SK-N-SH (cell line): Measurements from ENCODE around the gene HOMER2. TPM values are rescaled to one million over a fixed set of nuclear protein-coding genes. Genes with fewer than 3 reads are reported as not detected.

Experiments
- CTCF ChIA-PET: fragments of 300-600, 350-600 bp; formaldehyde crosslinking; extraction: SDS; loops from one replicate; lab custom pipeline; 2021; lab: Yijun Ruan, JAX
- POLR2A ChIA-PET: fragments of 350-600 bp; sonication (Branson Sonifier 250); formaldehyde crosslinking; extraction: SDS; loops from one replicate; lab custom pipeline; 2020; ENCODE audit warnings: antibody characterized with exemption, inconsistent platforms; lab: Yijun Ruan, JAX
- DNase-seq: peaks from one replicate; pipeline ENCODE4 v3.0.0; 2012
- H2AFZ ChIP-seq: fragments of 200-600 bp; sonication (generic); 2 replicates; pipeline ENCODE4 v1.8.1; 2016; ENCODE audit warnings: antibody characterized with exemption, mild to moderate bottlenecking, low read depth
- H3F3A ChIP-seq: fragments of 200-600 bp; sonication (generic); replicated peaks from 2 replicates; pipeline ENCODE3; 2016; ENCODE audit warnings: antibody characterized with exemption, mild to moderate bottlenecking; ENCODE audit not compliant: insufficient read depth
- H3K27ac ChIP-seq, 2 experiments: fragments of 200-500 bp in 1 of 2; fragments of 200-600 bp in 1 of 2; sonication (Bioruptor generic) in 1 of 2; sonication (generic), shearing (Covaris generic) in 1 of 2; 2 replicates each; pipeline versions ENCODE4 v1.5.1 to v1.6.1; 2014 to 2016; ENCODE audit warnings: low read depth in 2 of 2, inconsistent platforms in 1 of 2, low read length in 1 of 2, mild to moderate bottlenecking in 1 of 2, mixed read lengths in 1 of 2
- H3K27me3 ChIP-seq: fragments of 200-600 bp; sonication (generic), shearing (Covaris generic); 2 replicates; pipeline ENCODE4 v1.6.1; 2016; ENCODE audit warnings: mixed run types; ENCODE audit not compliant: insufficient read depth
- H3K36me3 ChIP-seq, 2 experiments: fragments of 200-500 bp in 1 of 2; fragments of 200-600 bp in 1 of 2; sonication (Bioruptor generic) in 1 of 2; sonication (generic) in 1 of 2; replicated peaks in 1 of 2; 2 replicates each; pipeline versions ENCODE3 to v1.5.1; 2014 to 2016; ENCODE audit warnings: low read length in 1 of 2, mild to moderate bottlenecking in 1 of 2; ENCODE audit not compliant: insufficient read depth in 2 of 2, control insufficient read depth in 1 of 2
- H3K4me1 ChIP-seq, 2 experiments: fragments of 200-500 bp in 1 of 2; fragments of 200-600 bp in 1 of 2; sonication (Bioruptor generic) in 1 of 2; sonication (generic), shearing (Covaris generic) in 1 of 2; 2 replicates each; pipeline versions ENCODE4 v1.5.1 to v1.6.1; 2014 to 2016; ENCODE audit warnings: low read depth in 1 of 2, low read length in 1 of 2, mixed run types in 1 of 2; ENCODE audit not compliant: insufficient read depth in 2 of 2, control insufficient read depth in 1 of 2
- H3K4me2 ChIP-seq: fragments of 200-600 bp; sonication (generic), shearing (Covaris generic); 2 replicates; pipeline ENCODE4 v1.6.1; 2017; ENCODE audit warnings: mixed run types
- H3K4me3 ChIP-seq, 2 experiments: fragments of 200-500 bp in 1 of 2; fragments of 200-600 bp in 1 of 2; sonication (Bioruptor generic) in 1 of 2; sonication (generic), shearing (Covaris generic) in 1 of 2; 2 replicates each; pipeline versions ENCODE4 v1.5.1 to v1.8.1; 2014 to 2016; ENCODE audit warnings: low read depth in 2 of 2, inconsistent platforms in 1 of 2, low read length in 1 of 2, mild to moderate bottlenecking in 1 of 2, mixed read lengths in 1 of 2, moderate library complexity in 1 of 2
- H3K79me2 ChIP-seq: fragments of 200-600 bp; sonication (generic); 2 replicates; pipeline ENCODE4 v1.8.1; 2017; ENCODE audit warnings: mild to moderate bottlenecking; ENCODE audit not compliant: insufficient read depth
- H3K9ac ChIP-seq: fragments of 200-600 bp; sonication (generic); 2 replicates; pipeline ENCODE4 v1.6.1; 2017; ENCODE audit warnings: mixed run types
- H3K9me2 ChIP-seq: fragments of 200-600 bp; sonication (generic); 2 replicates; pipeline ENCODE4 v1.6.1; 2017; ENCODE audit warnings: mixed run types
- H3K9me3 ChIP-seq: fragments of 200-600 bp; sonication (generic); 2 replicates; pipeline ENCODE4 v1.6.1; 2017; ENCODE audit warnings: mixed run types, mild to moderate bottlenecking, moderate library complexity
- H4K20me1 ChIP-seq: fragments of 200-600 bp; sonication (generic); 2 replicates; pipeline ENCODE4 v1.6.1; 2017; ENCODE audit warnings: mild to moderate bottlenecking, mixed run types; ENCODE audit not compliant: insufficient read depth
- CTCF ChIP-seq: fragments of 200-600 bp; sonication (generic); IDR thresholded peaks from 2 replicates; pipeline ENCODE4 v1.6.1; 2017; ENCODE audit warnings: antibody characterized with exemption, mild to moderate bottlenecking, moderate library complexity
- ELF1 ChIP-seq: IDR thresholded peaks from 2 replicates; pipeline ENCODE4 v1.4.0; 2012
- EZH2phosphoT487 ChIP-seq: fragments of 200-600 bp; sonication (generic); IDR thresholded peaks from 2 replicates; pipeline ENCODE4 v1.6.1; 2017; ENCODE audit warnings: low read depth, mixed run types, mild to moderate bottlenecking, antibody characterized with exemption, moderate library complexity, borderline replicate concordance
- FOSL2 ChIP-seq: IDR thresholded peaks from 2 replicates; pipeline ENCODE4 v1.4.0; 2012; ENCODE audit warnings: low read depth, mild to moderate bottlenecking, moderate library complexity, borderline replicate concordance
- FOXM1 ChIP-seq: IDR thresholded peaks from 2 replicates; pipeline ENCODE4 v1.4.0; 2012; ENCODE audit warnings: low read depth, mild to moderate bottlenecking
- IRF3 ChIP-seq: fragments of 150-350 bp; IDR thresholded peaks from 2 replicates; pipeline ENCODE4 v1.6.1; 2016; ENCODE audit warnings: mild to moderate bottlenecking, low read depth, low read length
- MAX ChIP-seq: IDR thresholded peaks from 2 replicates; pipeline ENCODE4 v1.4.0; 2012; ENCODE audit warnings: low read depth
- NFIC ChIP-seq: IDR thresholded peaks from 2 replicates; pipeline ENCODE4 v1.4.0; 2012; ENCODE audit warnings: borderline replicate concordance
- NRF1 ChIP-seq: IDR thresholded peaks from 2 replicates; pipeline ENCODE4 v1.6.1; 2012; ENCODE audit warnings: low read depth, mild to moderate bottlenecking, low read length
- POLR2AphosphoS5 ChIP-seq: IDR thresholded peaks from 2 replicates; pipeline ENCODE4 v1.6.1; 2012; ENCODE audit warnings: low read depth, low read length
- RCOR1 ChIP-seq: fragments of 150-350 bp; IDR thresholded peaks from 2 replicates; pipeline ENCODE4 v1.6.1; 2017; ENCODE audit warnings: antibody characterized with exemption, low read length
- RFX5 ChIP-seq: IDR thresholded peaks from 2 replicates; pipeline ENCODE4 v1.6.1; 2012; ENCODE audit warnings: mild to moderate bottlenecking, improper control_type of control experiment, low read length
- RXRA ChIP-seq: IDR thresholded peaks from 2 replicates; pipeline ENCODE4 v1.4.0; 2012; ENCODE audit warnings: low read depth, mild to moderate bottlenecking, borderline replicate concordance
- SIN3A ChIP-seq: IDR thresholded peaks from 2 replicates; pipeline ENCODE4 v1.6.1; 2012; ENCODE audit warnings: low read depth, mild to moderate bottlenecking, low read length, moderate library complexity, borderline replicate concordance
- SMC3 ChIP-seq: IDR thresholded peaks from 2 replicates; pipeline ENCODE4 v1.6.1; 2012; ENCODE audit warnings: low read depth, low read length, improper control_type of control experiment
- TAF1 ChIP-seq: IDR thresholded peaks from 2 replicates; pipeline ENCODE4 v1.6.1; 2012; ENCODE audit warnings: low read depth, mild to moderate bottlenecking, low read length, moderate library complexity, borderline replicate concordance
- USF1 ChIP-seq: IDR thresholded peaks from 2 replicates; pipeline ENCODE4 v1.4.0; 2012; ENCODE audit warnings: low read depth, borderline replicate concordance
- ZBTB33 ChIP-seq: IDR thresholded peaks from 2 replicates; pipeline ENCODE4 v1.4.0; 2012; ENCODE audit warnings: low read depth, borderline replicate concordance
- WGBS: methylation state at CpG from one replicate; pipeline ENCODE4 v1.1.6; 2017; ENCODE audit warnings: low lambda C conversion rate; 5-methylcytosine and 5-hydroxymethylcytosine counted together
- polyA plus RNA-seq, 3 experiments: library from polyadenylated mRNA; depleted of rRNA; stranded (reverse); fragments of >200 nt; gene quantifications; 2 replicates each; pipeline ENCODE4 v1.2.3, GENCODE V29; 2012

The HOMER2 gene
- polyA plus RNA-seq, 1 of the 3 experiments (the other 2 are of a cell fraction) = 7.3 TPM

GRCh38 chr15:82829234-82829633 is 123.3 kb downstream of the HOMER2 start:
- Histone ChIP-seq H3K9ac (no peak overlapping the region), H3K9me2 (no peaks in the 10 kb centered on the region), H3K36me3 (peaks cover 56 to 75% of the 10 kb centered on the region in 2 experiments), H3K79me2 (no peaks in the 10 kb centered on the region), H3F3A (peaks cover 22% of the 10 kb centered on the region), H3K9me3 (no peaks in the 10 kb centered on the region), H3K4me1 (peaks cover 0 to 16% of the 10 kb centered on the region in 2 experiments), H4K20me1 (no peaks in the 10 kb centered on the region), H3K27me3 (no peaks in the 10 kb centered on the region), H3K27ac (no peak overlapping the region), H2AFZ (no peak overlapping the region), H3K4me2 (no peak overlapping the region), H3K4me3 (no peak overlapping the region)
- no peak for DNase-seq
- 93% methylated on average over 4 of the region's 4 CpGs for WGBS
- ChIA-PET POLR2A (no interaction called here), CTCF (interaction anchor here (1.1 kb wide), 1 partner anchor 171 kb away, joined by 3 read pairs; no protein-coding TSS in a partner anchor)
- TF ChIP-seq IRF3 (no peak), ZBTB33 (no peak), CTCF (no peak), USF1 (no peak), SIN3A (no peak), SMC3 (no peak), RCOR1 (no peak), EZH2phosphoT487 (no peak), RXRA (no peak), POLR2AphosphoS5 (no peak), NRF1 (no peak), RFX5 (no peak), TAF1 (no peak), MAX (no peak), FOSL2 (no peak), NFIC (no peak), FOXM1 (no peak), ELF1 (no peak)
